Epithelial cell of esophagus (primary cell): ENCODE measurements around the gene MRPS22.

Experiments
- DNase-seq: peaks from one replicate; pipeline ENCODE4 v3.0.0; 2010; ENCODE audit warnings: low read depth
- H3K4me3 ChIP-seq: 2 replicates; pipeline ENCODE4 v1.5.1; 2011; ENCODE audit warnings: mild to moderate bottlenecking, low read length, control low read depth
- TF ChIP-seq, protein P1 (sequence below): IDR thresholded peaks from 2 replicates; pipeline ENCODE4 v1.5.1; 2011; ENCODE audit warnings: low read depth, mild to moderate bottlenecking, low read length, control low read depth, inconsistent platforms; ENCODE audit not compliant: insufficient read depth; ENCODE audit errors: missing control alignments

Gene MRPS22

DNA sequence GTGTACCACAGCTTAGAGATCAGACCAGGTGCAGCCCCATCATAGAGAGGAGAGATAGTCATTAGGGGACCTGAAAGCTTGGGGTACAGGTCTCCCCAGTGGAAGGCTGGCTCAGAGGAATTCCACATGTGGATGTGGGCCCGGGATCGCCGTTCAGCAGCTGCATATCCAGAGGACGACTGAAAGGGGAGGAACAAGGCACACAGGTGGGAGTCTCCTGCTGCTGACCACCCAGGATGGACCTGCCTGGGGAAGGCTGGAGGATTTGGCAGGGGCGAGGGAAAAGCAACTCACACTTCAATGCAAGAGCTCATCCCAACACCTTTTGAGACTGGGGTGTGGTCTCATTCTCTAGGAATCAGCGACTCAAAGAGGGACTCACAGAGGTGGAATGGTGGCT, 25.0 kb upstream of the MRPS22 start:
- H3K4me3 ChIP-seq = no peak overlapping the region
- TF ChIP-seq, protein P1, sequence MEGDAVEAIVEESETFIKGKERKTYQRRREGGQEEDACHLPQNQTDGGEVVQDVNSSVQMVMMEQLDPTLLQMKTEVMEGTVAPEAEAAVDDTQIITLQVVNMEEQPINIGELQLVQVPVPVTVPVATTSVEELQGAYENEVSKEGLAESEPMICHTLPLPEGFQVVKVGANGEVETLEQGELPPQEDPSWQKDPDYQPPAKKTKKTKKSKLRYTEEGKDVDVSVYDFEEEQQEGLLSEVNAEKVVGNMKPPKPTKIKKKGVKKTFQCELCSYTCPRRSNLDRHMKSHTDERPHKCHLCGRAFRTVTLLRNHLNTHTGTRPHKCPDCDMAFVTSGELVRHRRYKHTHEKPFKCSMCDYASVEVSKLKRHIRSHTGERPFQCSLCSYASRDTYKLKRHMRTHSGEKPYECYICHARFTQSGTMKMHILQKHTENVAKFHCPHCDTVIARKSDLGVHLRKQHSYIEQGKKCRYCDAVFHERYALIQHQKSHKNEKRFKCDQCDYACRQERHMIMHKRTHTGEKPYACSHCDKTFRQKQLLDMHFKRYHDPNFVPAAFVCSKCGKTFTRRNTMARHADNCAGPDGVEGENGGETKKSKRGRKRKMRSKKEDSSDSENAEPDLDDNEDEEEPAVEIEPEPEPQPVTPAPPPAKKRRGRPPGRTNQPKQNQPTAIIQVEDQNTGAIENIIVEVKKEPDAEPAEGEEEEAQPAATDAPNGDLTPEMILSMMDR = no peak
- no peak for DNase-seq

DNA sequence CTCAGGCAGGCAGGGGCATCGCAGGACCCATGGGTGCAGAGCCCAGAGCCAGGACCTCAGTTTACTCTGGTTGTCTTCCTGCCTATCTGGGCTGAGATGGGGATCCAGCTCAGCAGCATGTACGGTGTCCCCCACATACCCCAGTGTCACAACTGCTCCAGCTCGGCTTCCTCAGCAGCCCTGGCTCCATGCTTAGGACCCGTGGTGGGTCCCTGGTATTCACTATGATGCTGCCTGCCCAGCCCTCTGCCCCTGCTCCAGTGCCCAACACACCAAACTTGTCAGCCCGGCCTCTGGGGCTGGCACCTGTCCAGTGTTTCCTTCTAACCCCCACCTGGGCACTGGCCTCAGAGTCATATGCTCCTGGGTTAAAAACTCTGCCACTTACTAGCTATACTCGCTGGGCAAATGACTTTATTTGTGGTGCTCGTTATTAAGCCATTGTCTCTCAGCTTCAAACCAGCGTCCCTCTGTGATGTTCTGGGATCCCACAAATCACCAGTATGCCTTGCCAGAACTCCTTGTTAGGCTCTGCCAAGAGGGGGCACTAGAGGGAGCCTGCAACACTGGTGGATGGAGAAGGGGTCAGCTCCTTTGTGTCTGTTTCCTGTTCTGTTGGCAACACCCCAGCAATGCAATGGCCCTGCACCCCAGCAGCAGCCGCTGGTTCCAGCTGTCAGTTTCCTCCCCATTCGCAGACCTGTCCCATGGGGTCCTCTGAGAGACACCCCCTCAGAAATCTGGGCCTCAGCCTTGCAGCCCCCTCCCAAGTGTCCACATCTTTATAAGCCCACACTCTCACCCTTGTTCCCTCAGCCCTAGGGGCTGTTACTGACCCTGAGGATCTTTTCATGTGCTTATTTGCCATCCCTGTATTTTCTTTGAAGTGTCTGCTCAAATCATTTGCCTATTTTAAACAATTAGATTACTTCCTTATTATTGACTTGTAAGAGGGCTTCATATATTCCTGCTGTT, 24.1 kb upstream of the MRPS22 start:
- no peak for DNase-seq
- H3K4me3 ChIP-seq = no peak overlapping the region
- TF ChIP-seq, protein P1 = peak; percentile 20

DNA sequence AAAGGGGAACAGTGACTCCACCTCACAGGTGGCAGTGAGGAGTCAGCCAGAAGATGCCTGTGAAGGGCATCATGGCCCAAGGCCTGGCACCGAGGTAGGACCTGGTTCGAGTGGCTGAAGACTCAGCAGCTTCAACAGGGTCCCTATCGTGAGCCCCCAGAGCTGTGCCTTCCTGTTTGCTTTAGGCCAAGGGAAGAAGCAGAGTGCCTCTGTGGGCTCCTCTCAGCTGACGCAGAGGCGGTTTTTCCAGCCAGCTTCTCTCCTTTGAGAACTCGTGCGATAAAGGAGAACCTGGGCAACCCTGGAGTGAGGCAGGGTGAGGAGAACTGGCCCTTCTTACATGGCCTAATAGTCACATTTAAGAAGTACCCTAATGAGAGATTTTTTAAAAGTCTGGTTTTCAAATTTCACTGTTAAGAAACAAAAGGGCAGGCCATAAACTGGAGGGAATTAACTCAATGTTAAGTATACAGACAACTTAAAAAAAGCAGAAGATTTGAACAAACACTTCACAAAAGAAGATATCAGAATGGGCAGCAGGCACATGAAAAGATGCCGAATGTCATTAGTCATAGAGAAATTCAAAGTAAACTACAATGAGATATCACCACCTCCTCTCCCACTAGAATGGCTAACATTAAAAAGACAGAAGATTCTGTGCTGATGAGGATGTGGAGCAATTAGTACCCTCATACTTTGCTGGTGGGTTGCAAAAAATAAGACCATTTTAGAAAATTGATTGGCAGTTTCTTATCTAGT, 23.1 kb upstream of the MRPS22 start:
- H3K4me3 ChIP-seq = no peak overlapping the region
- no peak for DNase-seq
- TF ChIP-seq, protein P1 = no peak

DNA sequence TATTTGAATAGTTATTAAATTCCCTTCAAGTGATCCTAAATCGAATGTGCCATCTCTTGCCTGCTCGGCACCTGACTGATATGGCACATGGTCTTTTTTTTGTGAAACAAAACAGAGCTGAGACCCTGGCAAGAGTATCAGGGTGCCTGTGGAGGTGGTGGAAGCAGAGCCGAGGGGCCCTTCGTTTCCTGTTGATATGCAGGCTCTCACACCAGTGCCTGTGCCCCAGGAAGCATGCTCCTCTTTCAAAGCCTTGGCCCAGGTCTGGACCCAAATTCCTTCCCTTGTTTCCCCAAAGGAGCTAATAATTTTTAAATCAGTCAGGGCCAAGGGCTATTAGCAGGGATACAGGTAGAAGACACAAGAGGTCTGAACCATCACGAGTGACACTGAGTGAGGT, 21.5 kb upstream of the MRPS22 start:
- DNase-seq = no peak
- no peak overlapping the region for H3K4me3 ChIP-seq
- TF ChIP-seq, protein P1 = no peak

DNA sequence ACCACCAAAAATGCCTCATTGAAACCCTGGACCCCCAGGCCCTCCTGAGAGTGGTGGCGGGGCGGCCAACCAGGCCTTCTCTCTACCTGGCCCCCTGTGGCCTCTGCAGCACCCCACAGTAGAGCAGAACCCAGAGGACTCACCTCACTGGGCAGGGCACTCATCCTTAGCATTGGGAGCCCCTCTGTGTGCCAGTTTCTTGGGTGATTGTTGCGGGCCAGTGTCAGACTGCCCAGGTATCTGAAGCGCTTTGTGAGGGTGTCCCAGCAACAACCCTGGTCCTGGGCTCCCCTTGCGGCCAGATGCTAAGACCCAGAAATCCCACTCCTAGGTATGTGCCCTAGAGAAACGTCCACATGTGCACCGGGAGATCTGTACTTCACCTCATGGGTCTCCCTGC, 20.7 kb upstream of the MRPS22 start:
- DNase-seq = no peak
- TF ChIP-seq, protein P1 = no peak
- H3K4me3 ChIP-seq = no peak overlapping the region

DNA sequence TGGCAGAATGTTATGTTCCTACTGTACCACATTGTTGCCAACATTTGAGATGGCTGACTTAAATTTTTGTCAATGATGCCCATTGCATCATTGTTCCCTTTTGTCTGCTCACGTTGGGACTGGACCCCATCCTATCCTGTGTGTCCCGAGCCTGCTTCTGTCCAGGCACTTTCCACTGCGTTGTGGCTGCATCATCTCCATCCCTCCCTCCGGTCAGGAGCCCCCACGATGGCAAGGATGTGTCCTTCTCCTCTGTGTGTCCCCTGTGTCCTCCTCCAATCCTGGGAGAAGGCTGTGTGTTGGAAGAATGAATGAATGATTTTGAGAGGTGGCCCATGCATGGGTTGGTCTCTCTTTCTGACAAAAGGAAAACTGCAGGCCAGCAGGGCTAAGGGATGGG, 19.4 kb upstream of the MRPS22 start:
- TF ChIP-seq, protein P1 = no peak
- H3K4me3 ChIP-seq = no peak overlapping the region
- no peak for DNase-seq
